Measurements from ENCODE around the gene HDAC7. TPM values are rescaled to one million over a fixed set of nuclear protein-coding genes. Genes with fewer than 3 reads are reported as not detected.

HDAC7 gene
- total and polyA plus RNA-seq, 2 experiments from 2014 or later = 41.3 to 60.1 TPM

- H3K4me1 Mint-ChIP-seq = peaks cover 37% of the 10 kb centered on the region
- H3K36me3 ChIP-seq (ENCODE audit: insufficient read depth) = no peaks in the 10 kb centered on the region
- no peaks in the 10 kb centered on the region; the same call in 2 of the 3 replicates for H3K9me3 Mint-ChIP-seq
- no peaks in the 10 kb centered on the region; the same call in 2 of the 3 replicates for H3K36me3 Mint-ChIP-seq (ENCODE audit: low read depth)
- TF ChIP-seq NANOG (IDR thresholded peaks at IDR 0.05; ENCODE audit: borderline replicate concordance) = no peak
- no peak for TF ChIP-seq JUNB (IDR thresholded peaks at IDR 0.05; ENCODE audit: unreplicated experiment)
- no peak overlapping the region for H3K4me3 ChIP-seq
- peaks cover 17% of the 10 kb centered on the region for H3K27me3 Mint-ChIP-seq (ENCODE audit: insufficient read depth, low read depth, poor library complexity)
- no peak overlapping the region for H2AFZ ChIP-seq
- DNase-seq (ENCODE audit: low spot score) = no peak
- no peaks in the 10 kb centered on the region for H3K9me2 ChIP-seq (ENCODE audit: insufficient read depth)
- no peak overlapping the region for H3K4me3 Mint-ChIP-seq
- H3K27ac ChIP-seq (ENCODE audit: low read depth) = no peak overlapping the region
- H3K4me2 ChIP-seq = no peak overlapping the region
- no peak overlapping the region for H3K27ac Mint-ChIP-seq
- peaks cover 10% of the 10 kb centered on the region; the same call in 1 of the 2 replicates for H3K4me1 ChIP-seq (ENCODE audit: insufficient read depth)
- H3K27me3 ChIP-seq (ENCODE audit: insufficient read depth) = no peaks in the 10 kb centered on the region
- H3K79me2 ChIP-seq (replicated peaks; ENCODE audit: insufficient read depth) = no peaks in the 10 kb centered on the region
- no peaks in the 10 kb centered on the region for H3F3A ChIP-seq (replicated peaks; ENCODE audit: low read depth)
- ATAC-seq = no peak
- H4K20me1 ChIP-seq (replicated peaks; ENCODE audit: insufficient read depth) = no peaks in the 10 kb centered on the region
These were observed 79.7 kb downstream of the HDAC7 start for GRCh38 chr12:47739979-47740378.

- no peaks in the 10 kb centered on the region for H3K36me3 ChIP-seq (ENCODE audit: insufficient read depth)
- no peaks in the 10 kb centered on the region for H3K9me2 ChIP-seq (ENCODE audit: insufficient read depth)
- DNase-seq (ENCODE audit: low spot score) = no peak
- H3K36me3 Mint-ChIP-seq (ENCODE audit: low read depth) = no peaks in the 10 kb centered on the region; the same call in 2 of the 3 replicates
- no peaks in the 10 kb centered on the region for H3K79me2 ChIP-seq (replicated peaks; ENCODE audit: insufficient read depth)
- H3K4me3 Mint-ChIP-seq = no peak overlapping the region
- no peak for ATAC-seq
- H2AFZ ChIP-seq = no peak overlapping the region
- H3K4me3 ChIP-seq = no peak overlapping the region
- H4K20me1 ChIP-seq (replicated peaks; ENCODE audit: insufficient read depth) = no peaks in the 10 kb centered on the region
- no peaks in the 10 kb centered on the region; the same call in 2 of the 3 replicates for H3K9me3 Mint-ChIP-seq
- no peak overlapping the region for H3K27ac ChIP-seq (ENCODE audit: low read depth)
- TF ChIP-seq CTCF (conservative IDR thresholded peaks at IDR 0.05; ENCODE audit: low read depth in 2 of 2) (no peak), POLR2AphosphoS5 (IDR thresholded peaks at IDR 0.05; ENCODE audit: low read depth) (no peak)
- no peaks in the 10 kb centered on the region for H3K27me3 ChIP-seq (ENCODE audit: insufficient read depth)
- H3K27ac Mint-ChIP-seq = no peak overlapping the region
- H3K4me2 ChIP-seq = no peak overlapping the region
- peaks cover 21% of the 10 kb centered on the region for H3K27me3 Mint-ChIP-seq (ENCODE audit: insufficient read depth, low read depth, poor library complexity)
- H3K4me1 ChIP-seq (ENCODE audit: insufficient read depth) = peaks cover 15% of the 10 kb centered on the region; the same call in 1 of the 2 replicates
- no peaks in the 10 kb centered on the region for H3F3A ChIP-seq (replicated peaks; ENCODE audit: low read depth)
- H3K4me1 Mint-ChIP-seq = peaks cover 39% of the 10 kb centered on the region
These were observed 80.4 kb downstream of the HDAC7 start for GRCh38 chr12:47739297-47739696.

GRCh38 chr12:47737936-47738594, 81.6 kb downstream of the HDAC7 start:
- ATAC-seq (no peak), DNase-seq (ENCODE audit: low spot score) (no peak)
- Mint-ChIP-seq H3K36me3 (ENCODE audit: low read depth) (no peaks in the 10 kb centered on the region; the same call in 2 of the 3 replicates), H3K9me3 (no peaks in the 10 kb centered on the region), H3K4me3 (no peak overlapping the region), H3K27ac (no peak overlapping the region), H3K27me3 (ENCODE audit: insufficient read depth, low read depth, poor library complexity) (peaks cover 14% of the 10 kb centered on the region), H3K4me1 (peaks cover 30% of the 10 kb centered on the region)
- no peaks in the 10 kb centered on the region for H4K20me1 ChIP-seq (replicated peaks; ENCODE audit: insufficient read depth)
- H3K36me3 ChIP-seq (ENCODE audit: insufficient read depth) = no peaks in the 10 kb centered on the region
- H3K4me2 ChIP-seq = no peak overlapping the region
- H3K79me2 ChIP-seq (replicated peaks; ENCODE audit: insufficient read depth) = no peaks in the 10 kb centered on the region
- H2AFZ ChIP-seq = no peak overlapping the region
- no peaks in the 10 kb centered on the region for H3K9me2 ChIP-seq (ENCODE audit: insufficient read depth)
- no peak overlapping the region for H3K27ac ChIP-seq (ENCODE audit: low read depth)
- H3F3A ChIP-seq (replicated peaks; ENCODE audit: low read depth) = no peaks in the 10 kb centered on the region
- no peaks in the 10 kb centered on the region for H3K27me3 ChIP-seq (ENCODE audit: insufficient read depth)
- H3K4me1 ChIP-seq (ENCODE audit: insufficient read depth) = peaks cover 16% of the 10 kb centered on the region; the same call in 1 of the 2 replicates
- H3K4me3 ChIP-seq = no peak overlapping the region
- TF ChIP-seq ZNF331 (CRISPR knock-in tag; IDR thresholded peaks at IDR 0.05; ENCODE audit: low read depth) (no peak), POLR2AphosphoS5 (IDR thresholded peaks at IDR 0.05; ENCODE audit: low read depth) (no peak), REST (IDR thresholded peaks at IDR 0.05; ENCODE audit: unreplicated experiment) (no peak), CTCF (conservative IDR thresholded peaks at IDR 0.05; ENCODE audit: low read depth in 2 of 2) (no peak), EZH2phosphoT487 (IDR thresholded peaks at IDR 0.05; ENCODE audit: unreplicated experiment) (no peak), EZH2 (IDR thresholded peaks at IDR 0.05; ENCODE audit: low read depth, unreplicated experiment) (no peak)

Data from GM23338 (cell line).